WTC11 (cell line): ENCODE results near the gene KHSRP. TPM values are rescaled to one million over a fixed set of nuclear protein-coding genes. Genes with fewer than 3 reads are reported as not detected.

Experiments used
- ATAC-seq: fragments of 200-7000 bp; cut with Tn5 transposase; 2 replicates; pipeline ENCODE4 v1.10.0; 2021; ENCODE audit warnings: mild to moderate bottlenecking, moderate library complexity
- CTCF ChIA-PET: fragments of 300-600 bp; sonication (Branson Sonifier 250); formaldehyde crosslinking; loops from one replicate; lab custom pipeline; 2021; ENCODE audit warnings: antibody characterized with exemption; lab: Charles Lee
- POLR2A ChIA-PET: fragments of 350-600 bp; sonication (Branson Sonifier 250); formaldehyde crosslinking; loops from one replicate; lab custom pipeline; 2021; ENCODE audit warnings: antibody characterized with exemption; lab: Charles Lee
- DNase-seq: peaks from one replicate; pipeline ENCODE4 v3.0.0; 2021; ENCODE audit warnings: low spot score
- H3K27ac Mint-ChIP-seq: 2 replicates; pipeline ENCODE4 v1.8.0; 2021; ENCODE audit warnings: mixed read lengths
- H3K27me3 Mint-ChIP-seq: 2 replicates; pipeline ENCODE4 v1.8.0; 2021; ENCODE audit warnings: low read depth, mild to moderate bottlenecking, moderate library complexity, mixed read lengths
- H3K36me3 Mint-ChIP-seq: 2 replicates; pipeline ENCODE4 v1.8.0; 2021; ENCODE audit warnings: mixed read lengths
- H3K4me1 Mint-ChIP-seq: 2 replicates; pipeline ENCODE4 v1.8.0; 2022; ENCODE audit warnings: mixed read lengths
- H3K4me3 Mint-ChIP-seq: 2 replicates; pipeline ENCODE4 v1.8.0; 2021; ENCODE audit warnings: mild to moderate bottlenecking, moderate library complexity, mixed read lengths
- H3K9me3 Mint-ChIP-seq: 2 replicates; pipeline ENCODE4 v1.8.0; 2021; ENCODE audit warnings: mixed read lengths
- AR ChIP-seq: fragments of 250-450 bp; sonication (Bioruptor Pico); IDR thresholded peaks from 2 replicates; pipeline ENCODE4 v1.9.0; 2021; ENCODE audit warnings: mild to moderate bottlenecking
- ATF3 ChIP-seq: sonication (generic); formaldehyde crosslinking; conservative IDR thresholded peaks from 2 replicates; pipeline ENCODE4 v1.8.1; 2022; ENCODE audit warnings: mild to moderate bottlenecking, missing genetic modification reagents
- E2F4 ChIP-seq: sonication (generic); formaldehyde crosslinking; IDR thresholded peaks from 2 replicates; pipeline ENCODE4 v1.8.1; 2022; ENCODE audit warnings: low read depth, mild to moderate bottlenecking, moderate library complexity, missing genetic modification reagents, borderline replicate concordance
- E2F5 ChIP-seq: sonication (generic); formaldehyde crosslinking; IDR thresholded peaks from 2 replicates; pipeline ENCODE4 v1.8.1; 2022; ENCODE audit warnings: mild to moderate bottlenecking, moderate library complexity, missing genetic modification reagents
- FOXJ3 ChIP-seq: sonication (generic); formaldehyde crosslinking; IDR thresholded peaks from 2 replicates; pipeline ENCODE4 v1.9.0; 2021; ENCODE audit warnings: missing genetic modification reagents, mild to moderate bottlenecking, borderline replicate concordance
- FOXP4 ChIP-seq: sonication (generic); formaldehyde crosslinking; IDR thresholded peaks from 2 replicates; pipeline ENCODE4 v1.8.0; 2022; ENCODE audit warnings: mild to moderate bottlenecking, missing genetic modification reagents
- IRF1 ChIP-seq: sonication (generic); formaldehyde crosslinking; IDR thresholded peaks from 2 replicates; pipeline ENCODE4 v1.8.0; 2023; ENCODE audit warnings: missing genetic modification reagents
- JAZF1 ChIP-seq: fragments of 250-450 bp; sonication (Bioruptor Pico); IDR thresholded peaks from 2 replicates; pipeline ENCODE4 v1.9.0; 2021; ENCODE audit warnings: moderate library complexity, mild to moderate bottlenecking, inconsistent platforms
- MYBL2 ChIP-seq: sonication (generic); formaldehyde crosslinking; IDR thresholded peaks from 2 replicates; pipeline ENCODE4 v1.8.1; 2023; ENCODE audit warnings: mild to moderate bottlenecking, moderate library complexity, missing genetic modification reagents
- NR2C2 ChIP-seq: sonication (generic); formaldehyde crosslinking; IDR thresholded peaks from 2 replicates; pipeline ENCODE4 v1.8.0; 2022; ENCODE audit warnings: mild to moderate bottlenecking, missing genetic modification reagents
- NR3C1 ChIP-seq: sonication (generic); formaldehyde crosslinking; conservative IDR thresholded peaks from 2 replicates; pipeline ENCODE4 v1.8.1; 2023; ENCODE audit warnings: low read depth, mild to moderate bottlenecking, missing genetic modification reagents
- OVOL2 ChIP-seq: fragments of 250-450 bp; sonication (Bioruptor Pico); IDR thresholded peaks from 2 replicates; pipeline ENCODE4 v1.9.0; 2021; ENCODE audit warnings: mild to moderate bottlenecking, borderline replicate concordance
- PREB ChIP-seq: sonication (generic); formaldehyde crosslinking; IDR thresholded peaks from 2 replicates; pipeline ENCODE4 v1.8.1; 2022; ENCODE audit warnings: mild to moderate bottlenecking, missing genetic modification reagents, moderate library complexity, borderline replicate concordance
- RELA ChIP-seq: sonication (generic); formaldehyde crosslinking; IDR thresholded peaks from 2 replicates; pipeline ENCODE4 v1.8.1; 2022; ENCODE audit warnings: missing genetic modification reagents, mild to moderate bottlenecking, borderline replicate concordance
- RORB ChIP-seq: fragments of 250-450 bp; sonication (Bioruptor Pico); IDR thresholded peaks from 2 replicates; pipeline ENCODE4 v1.9.0; 2021; ENCODE audit warnings: mild to moderate bottlenecking
- SOX15 ChIP-seq: fragments of 250-450 bp; sonication (Bioruptor Pico); IDR thresholded peaks from 2 replicates; pipeline ENCODE4 v1.9.0; 2021; ENCODE audit warnings: mild to moderate bottlenecking
- TP53 ChIP-seq: sonication (generic); formaldehyde crosslinking; IDR thresholded peaks from 2 replicates; pipeline ENCODE4 v1.8.1; 2023; ENCODE audit warnings: mild to moderate bottlenecking, missing genetic modification reagents
- ZBTB21 ChIP-seq: sonication (generic); formaldehyde crosslinking; IDR thresholded peaks from 2 replicates; pipeline ENCODE4 v1.8.1; 2023; ENCODE audit warnings: mild to moderate bottlenecking, missing genetic modification reagents, borderline replicate concordance
- ZMAT4 ChIP-seq: fragments of 250-450 bp; sonication (Bioruptor Pico); IDR thresholded peaks from 2 replicates; pipeline ENCODE4 v1.9.0; 2021; ENCODE audit warnings: mild to moderate bottlenecking
- ZNF121 ChIP-seq: sonication (generic); formaldehyde crosslinking; IDR thresholded peaks from 2 replicates; pipeline ENCODE4 v1.8.0; 2023; ENCODE audit warnings: missing genetic modification reagents
- ZNF232 ChIP-seq: sonication (generic); formaldehyde crosslinking; IDR thresholded peaks from 2 replicates; pipeline ENCODE4 v1.8.0; 2022; ENCODE audit warnings: mild to moderate bottlenecking, missing genetic modification reagents
- ZNF281 ChIP-seq: sonication (generic); formaldehyde crosslinking; IDR thresholded peaks from 2 replicates; pipeline ENCODE4 v1.8.0; 2023; ENCODE audit warnings: mild to moderate bottlenecking, missing genetic modification reagents
- ZNF416 ChIP-seq: fragments of 250-450 bp; sonication (Bioruptor Pico); IDR thresholded peaks from 2 replicates; pipeline ENCODE4 v1.9.0; 2021; ENCODE audit warnings: mild to moderate bottlenecking, inconsistent platforms
- ZNF423 ChIP-seq: fragments of 250-450 bp; sonication (Bioruptor Pico); IDR thresholded peaks from 2 replicates; pipeline ENCODE4 v2.1.2; 2022; ENCODE audit warnings: mild to moderate bottlenecking, moderate library complexity
- total RNA-seq: library from RNA; stranded (reverse); gene quantifications from 3 replicates; pipeline ENCODE4 v1.2.3, GENCODE V29; 2021

KHSRP gene
- total RNA-seq, 1 experiment from 2014 or later: 572 TPM

GRCh38 chr19:6452899-6453298 lies 28.3 kb upstream of the KHSRP start:
- TF ChIP-seq FOXP4 (CRISPR knock-in tag): no peak
- no peak for TF ChIP-seq PREB (CRISPR knock-in tag)
- TF ChIP-seq JAZF1 (CRISPR knock-in tag): no peak
- TF ChIP-seq ZNF281 (CRISPR knock-in tag): no peak
- no peak for TF ChIP-seq ATF3 (CRISPR knock-in tag)
- TF ChIP-seq ZNF416 (CRISPR knock-in tag): no peak
- no peak for TF ChIP-seq TP53 (CRISPR knock-in tag)
- no peak for TF ChIP-seq SOX15 (CRISPR knock-in tag)
- TF ChIP-seq E2F5 (CRISPR knock-in tag): no peak
- TF ChIP-seq MYBL2: no peak
- TF ChIP-seq RELA (CRISPR knock-in tag): no peak
- no peak for TF ChIP-seq E2F4 (CRISPR knock-in tag)
- TF ChIP-seq OVOL2 (CRISPR knock-in tag): no peak
- no peak for TF ChIP-seq NR3C1 (CRISPR knock-in tag)
- no peak for TF ChIP-seq FOXJ3 (CRISPR knock-in tag)
- no peak for TF ChIP-seq RORB (CRISPR knock-in tag)
- TF ChIP-seq, all 79 proteins: peak for 0
- ChIA-PET POLR2A (interaction anchor here (0.7 kb wide), 1 partner anchor 23 kb away, joined by 3 read pairs; no protein-coding TSS in a partner anchor), CTCF (no interaction called here)
- peaks cover 44% of the 10 kb centered on the region for H3K36me3 Mint-ChIP-seq
- DNase-seq (no peak), ATAC-seq (no peak)
- no peak overlapping the region for H3K27ac Mint-ChIP-seq
- no peaks in the 10 kb centered on the region for H3K27me3 Mint-ChIP-seq
- H3K9me3 Mint-ChIP-seq: peaks cover 13% of the 10 kb centered on the region
- H3K4me3 Mint-ChIP-seq: no peak overlapping the region
- no peaks in the 10 kb centered on the region for H3K4me1 Mint-ChIP-seq

- H3K36me3 Mint-ChIP-seq: peaks cover 44% of the 10 kb centered on the region
- ATAC-seq (no peak), DNase-seq (no peak)
- no peak overlapping the region for H3K27ac Mint-ChIP-seq
- POLR2A ChIA-PET: no interaction called here
- H3K4me3 Mint-ChIP-seq: no peak overlapping the region
- H3K4me1 Mint-ChIP-seq: no peaks in the 10 kb centered on the region
- CTCF ChIA-PET: no interaction called here
- H3K27me3 Mint-ChIP-seq: no peaks in the 10 kb centered on the region
- TF ChIP-seq AR: no peak
- no peak for TF ChIP-seq ZNF232 (CRISPR knock-in tag)
- TF ChIP-seq ZNF121: no peak
- TF ChIP-seq ZNF423 (CRISPR knock-in tag): no peak
- no peak for TF ChIP-seq IRF1 (CRISPR knock-in tag)
- TF ChIP-seq NR2C2 (CRISPR knock-in tag): no peak
- TF ChIP-seq ZBTB21 (CRISPR knock-in tag): no peak
- TF ChIP-seq OVOL2 (CRISPR knock-in tag): no peak
- TF ChIP-seq ZMAT4 (CRISPR knock-in tag): no peak
- H3K9me3 Mint-ChIP-seq: peaks cover 13% of the 10 kb centered on the region
Measured at GRCh38 chr19:6452223-6452614, 27.6 kb upstream of the KHSRP start.
